ENCODE data around the gene ABCC5. TPM values are rescaled to one million over a fixed set of nuclear protein-coding genes. Genes with fewer than 3 reads are reported as not detected.
A peak's percentile ranks its signal among the peaks of the same experiment; 100 is the strongest.
"Not testable (repeated sequence)": the region's sequence is repeated elsewhere in the genome, so short reads cannot be mapped to it uniquely, and the experiment has no call there.

Gene ABCC5
- 10 to 100 TPM; 45.2 to 77.9 (median 54.8) TPM for polyA plus RNA-seq (ENCODE audit: insufficient read length in 4 of 4)

DNA sequence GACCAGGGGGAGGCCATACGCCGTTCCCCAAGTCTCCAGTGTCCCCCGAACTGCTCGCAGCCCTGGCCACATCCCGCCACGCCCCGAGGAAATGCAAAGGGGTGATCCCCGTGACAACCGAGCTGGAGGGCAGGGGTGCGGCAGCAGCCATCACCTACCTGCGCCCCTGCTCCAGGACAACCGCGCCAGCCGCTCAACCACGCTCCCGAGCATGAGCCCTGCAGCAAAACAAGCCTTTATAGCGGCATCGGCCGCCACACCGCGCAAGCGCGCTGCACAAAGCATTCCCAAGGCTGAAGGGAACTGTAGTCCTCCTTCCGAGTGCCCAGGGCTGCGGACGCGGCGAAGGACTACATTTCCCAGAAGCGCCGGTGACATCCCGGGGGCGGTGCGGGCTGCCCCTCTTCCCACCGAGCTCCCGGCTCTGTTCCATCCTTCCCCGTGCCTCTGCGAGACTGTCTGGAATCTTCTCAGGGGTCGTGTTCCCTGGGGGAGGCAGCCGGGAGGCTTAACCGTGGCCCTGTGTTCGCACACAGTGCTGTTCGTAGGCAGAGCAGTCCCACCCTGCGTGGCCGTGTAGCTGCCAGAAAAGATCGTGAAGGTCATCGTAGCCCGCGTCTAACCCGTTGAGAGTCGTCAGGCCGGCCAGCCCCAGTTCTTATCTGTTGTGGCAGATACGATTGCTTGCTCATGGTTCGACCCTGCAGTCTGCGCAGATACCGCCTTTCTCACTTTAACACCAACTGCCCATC lies at the start of gene ABCC5:
Gene ABCC5, minus strand, starts transcription at position 213 of the 752 bp plus-strand sequence. CDS start 3,492 bp downstream, outside the sequence.
- peak; percentile 80 to 86 (median 82) for DNase-seq (ENCODE audit: low read depth in 4 of 4, low spot score in 3 of 4)

DNA sequence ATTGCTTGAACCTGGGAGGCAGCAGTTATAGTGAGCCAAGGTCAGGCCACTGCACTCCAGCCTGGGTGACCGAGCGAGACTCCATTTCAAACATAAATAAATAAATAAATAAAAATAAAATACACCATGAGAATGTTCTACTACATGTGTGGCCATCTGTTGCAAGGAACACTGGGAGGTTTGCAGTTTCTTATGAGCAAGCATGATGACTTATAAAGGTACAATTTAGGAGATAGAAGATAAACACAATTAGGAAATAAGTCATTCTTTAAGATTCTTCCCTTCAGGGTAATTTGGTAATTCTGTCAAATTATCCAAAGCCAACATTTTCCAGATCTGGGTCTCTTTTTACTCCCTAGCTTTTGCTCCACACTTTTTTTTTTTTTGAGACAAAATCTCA lies 48.5 kb upstream of the ABCC5 start:
- DNase-seq (ENCODE audit: low read depth in 4 of 4, low spot score in 3 of 4) = no peak

DNA sequence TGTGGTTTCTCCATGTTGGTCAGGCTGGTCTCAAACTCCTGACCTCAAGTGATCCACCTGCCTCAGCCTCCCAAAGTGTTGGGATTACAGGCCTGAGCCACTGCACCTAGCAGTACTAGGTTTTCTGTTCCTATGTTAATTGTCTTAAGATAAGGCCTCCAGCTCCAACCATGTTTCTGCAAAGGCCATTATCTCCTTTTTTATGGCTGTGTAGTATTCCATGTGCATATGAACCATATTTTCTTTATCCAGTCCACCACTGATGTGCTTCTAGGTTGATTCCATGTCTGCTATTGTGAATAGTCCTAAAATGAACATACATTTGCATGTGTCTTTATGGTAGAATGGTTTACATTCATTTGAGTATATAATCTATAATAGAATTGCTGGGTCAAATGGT lies 45.0 kb upstream of the ABCC5 start:
- no peak for DNase-seq (ENCODE audit: low read depth in 4 of 4, low spot score in 3 of 4)

DNA sequence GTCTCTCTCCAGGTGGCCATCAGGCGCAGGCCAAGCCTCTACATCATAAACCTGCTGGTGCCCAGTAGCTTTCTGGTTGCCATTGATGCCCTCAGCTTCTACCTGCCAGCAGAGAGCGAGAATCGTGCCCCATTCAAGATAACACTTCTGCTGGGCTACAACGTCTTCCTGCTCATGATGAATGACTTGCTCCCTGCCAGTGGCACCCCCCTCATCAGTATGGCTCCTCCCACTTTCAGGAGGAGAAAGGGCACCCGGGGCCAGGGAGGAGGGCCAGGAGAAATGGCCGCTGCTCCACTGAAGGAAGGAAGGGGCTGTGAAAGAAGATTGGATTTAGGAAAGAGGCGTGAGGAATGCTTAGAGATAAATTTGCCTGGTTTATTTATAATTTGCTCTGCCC lies 41.7 kb upstream of the ABCC5 start:
- no peak for DNase-seq (ENCODE audit: low read depth in 4 of 4, low spot score in 3 of 4)

DNA sequence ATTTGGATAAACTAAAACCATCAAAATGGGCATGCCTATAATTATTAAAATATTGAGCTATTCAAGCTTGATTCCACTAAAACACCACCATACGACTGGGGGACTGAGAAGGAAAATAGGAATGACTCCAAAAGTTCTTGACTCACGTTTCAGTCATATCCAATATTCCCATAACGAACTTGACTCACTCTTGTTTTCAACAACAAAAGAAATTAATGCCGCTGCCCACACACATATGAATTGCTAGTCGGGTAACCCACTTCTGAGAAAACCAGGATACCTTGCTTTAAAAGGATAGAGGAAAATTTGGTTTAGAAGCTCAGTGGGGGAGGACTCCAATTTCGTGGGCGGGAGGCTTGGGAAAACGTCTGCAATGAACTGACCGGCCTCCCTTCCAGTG lies 40.3 kb upstream of the ABCC5 start:
- no peak for DNase-seq (ENCODE audit: low read depth in 4 of 4, low spot score in 3 of 4)

DNA sequence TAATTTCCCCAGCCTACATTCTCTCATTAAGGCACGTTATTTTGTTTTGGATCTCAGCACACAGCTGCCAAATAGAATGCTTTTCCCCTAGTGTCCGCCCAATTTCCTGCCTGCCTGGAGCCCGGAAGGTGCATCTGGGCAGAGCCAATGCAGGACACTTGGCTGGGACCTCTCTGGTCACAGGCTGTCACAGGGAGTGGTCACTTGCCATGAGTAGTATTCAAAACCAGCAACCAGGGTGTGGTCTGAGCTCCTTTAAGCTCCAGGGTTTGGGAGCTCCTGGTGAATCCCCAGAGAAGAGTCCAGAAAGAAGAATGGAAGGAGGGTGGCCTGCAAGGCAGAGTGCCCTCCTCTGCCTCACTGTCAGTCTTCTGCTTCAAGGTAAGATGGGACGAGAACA lies 35.1 kb upstream of the ABCC5 start, which contains the start of gene HTR3C:
Gene HTR3C, plus strand, starts transcription at position 281 of the 400 bp plus-strand sequence. Its CDS starts 34 bp downstream, at position 315.
- no peak for DNase-seq (ENCODE audit: low read depth in 4 of 4, low spot score in 3 of 4)

DNA sequence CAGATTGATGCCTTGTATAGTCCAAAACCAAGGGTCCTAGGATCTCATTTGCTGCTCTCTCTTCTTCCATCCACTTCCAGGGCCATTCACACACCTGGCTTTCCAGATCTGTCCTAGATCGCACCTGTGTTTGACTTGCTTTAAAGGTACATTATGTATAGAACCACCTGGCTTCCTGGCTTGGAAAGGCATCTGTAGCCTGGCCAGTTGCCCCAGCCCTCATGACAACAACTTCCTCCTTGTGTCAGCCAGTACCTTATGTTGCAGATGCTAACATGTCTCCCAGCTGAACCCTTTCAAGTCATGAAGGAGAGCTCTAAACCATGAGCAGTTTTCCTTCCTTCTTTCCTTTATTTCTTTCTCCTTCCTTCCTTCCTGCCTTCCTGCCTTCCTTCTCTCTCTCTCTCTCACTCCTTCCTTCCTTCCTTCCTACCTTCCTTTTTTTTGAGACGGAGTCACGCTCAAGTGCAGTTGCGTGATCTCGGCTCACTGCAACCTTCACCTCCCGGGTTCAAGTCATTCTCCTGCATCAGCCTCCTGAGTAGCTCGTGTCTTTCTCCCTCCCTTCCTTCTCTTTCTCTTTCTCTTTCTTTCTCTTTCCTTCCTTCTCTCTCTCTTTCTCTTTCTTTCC lies 32.6 kb upstream of the ABCC5 start:
- DNase-seq (ENCODE audit: low read depth in 4 of 4, low spot score in 3 of 4) = no peak

DNA sequence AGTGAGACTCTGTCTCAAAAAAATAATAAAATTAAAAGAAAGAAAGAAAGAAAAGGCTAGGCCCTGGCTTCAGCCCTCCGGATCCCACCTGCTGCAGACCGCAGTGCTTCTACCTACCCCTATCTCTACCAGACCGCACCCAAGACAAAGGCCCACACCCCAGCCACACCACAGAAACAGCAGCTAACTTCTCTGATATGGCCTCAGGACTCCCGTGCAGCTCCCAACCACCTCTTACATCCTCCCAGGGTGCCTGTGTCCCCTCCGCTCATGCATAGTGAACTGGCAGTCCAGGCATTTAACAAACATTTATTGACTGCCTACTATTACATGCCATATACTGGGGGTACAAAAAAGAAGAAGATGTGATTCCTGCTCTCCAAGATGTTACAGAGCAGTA lies 28.3 kb upstream of the ABCC5 start:
- DNase-seq (ENCODE audit: low read depth in 4 of 4, low spot score in 3 of 4) = no peak

DNA sequence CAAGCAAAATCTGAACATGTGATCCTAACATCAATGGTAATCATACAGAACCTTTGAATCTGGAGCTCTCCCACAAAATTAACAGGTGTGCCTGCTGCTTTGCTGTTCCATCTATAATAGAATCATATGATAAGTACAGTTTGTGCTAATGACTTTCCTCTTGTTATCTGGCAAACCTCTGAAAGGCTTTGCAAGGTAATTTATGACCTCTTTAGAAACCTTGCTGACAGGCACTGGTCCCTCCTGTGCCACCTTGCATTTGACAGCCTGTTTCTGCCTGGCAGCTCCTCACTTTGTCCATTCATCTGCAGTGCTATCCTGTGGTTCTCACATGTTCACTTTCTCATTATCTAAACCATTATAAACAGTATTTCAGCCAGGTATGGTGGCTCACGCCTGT lies 24.9 kb upstream of the ABCC5 start:
- no peak for DNase-seq (ENCODE audit: low read depth in 4 of 4, low spot score in 3 of 4)

DNA sequence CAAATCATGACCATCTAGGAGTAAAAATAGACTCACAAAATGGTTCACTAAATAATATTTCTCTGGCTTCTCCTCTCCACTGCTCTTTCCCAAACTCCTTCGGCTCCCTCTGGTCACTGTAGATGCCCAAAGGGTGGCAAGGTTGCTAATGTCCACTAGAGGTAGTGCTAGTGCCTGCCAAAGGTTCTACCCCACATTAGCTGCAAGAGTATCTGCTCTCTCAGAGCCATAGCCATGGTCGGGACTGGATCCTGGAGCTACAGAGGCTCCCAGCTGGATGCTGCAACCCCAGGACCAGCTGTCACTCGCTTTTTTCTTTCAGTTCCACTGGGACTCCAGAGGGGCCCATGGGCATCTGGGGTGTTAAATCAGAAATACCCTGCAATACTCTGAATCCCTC lies 22.3 kb upstream of the ABCC5 start:
- no peak for DNase-seq (ENCODE audit: low read depth in 4 of 4, low spot score in 3 of 4)

DNA sequence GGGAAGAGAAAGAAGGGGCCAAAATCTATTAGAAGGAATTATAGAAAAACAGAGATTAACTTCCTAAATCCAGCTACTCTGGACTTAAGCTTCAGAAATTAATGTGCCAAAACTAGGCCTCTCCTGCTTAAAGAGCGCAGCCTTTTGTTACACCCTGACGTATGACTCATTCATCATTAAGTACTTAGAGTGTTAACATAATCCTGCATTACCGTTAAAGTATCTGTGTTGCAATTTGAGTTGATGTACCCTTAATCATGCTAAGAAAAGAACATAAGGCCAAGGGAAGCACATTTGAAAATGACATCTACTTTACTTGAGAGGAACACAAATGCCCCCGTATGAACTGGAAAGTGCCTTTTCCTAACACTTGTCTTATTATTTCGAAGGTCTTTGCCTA lies 21.7 kb upstream of the ABCC5 start:
- DNase-seq (ENCODE audit: low read depth in 4 of 4, low spot score in 3 of 4) = no peak

DNA sequence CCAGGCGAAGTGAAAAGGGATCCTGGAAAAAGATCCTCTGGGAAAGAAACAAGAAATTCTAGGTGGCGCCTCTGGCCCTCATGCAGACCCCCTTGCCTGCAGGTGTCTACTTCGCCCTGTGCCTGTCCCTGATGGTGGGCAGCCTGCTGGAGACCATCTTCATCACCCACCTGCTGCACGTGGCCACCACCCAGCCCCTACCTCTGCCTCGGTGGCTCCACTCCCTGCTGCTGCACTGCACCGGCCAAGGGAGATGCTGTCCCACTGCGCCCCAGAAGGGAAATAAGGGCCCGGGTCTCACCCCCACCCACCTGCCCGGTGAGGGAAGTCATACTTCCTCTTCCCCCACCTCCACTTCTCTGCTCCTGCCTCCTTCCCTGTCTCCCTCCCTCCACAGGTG lies 20.6 kb upstream of the ABCC5 start:
- DNase-seq (ENCODE audit: low read depth in 4 of 4, low spot score in 3 of 4) = not testable (repeated sequence)

DNA sequence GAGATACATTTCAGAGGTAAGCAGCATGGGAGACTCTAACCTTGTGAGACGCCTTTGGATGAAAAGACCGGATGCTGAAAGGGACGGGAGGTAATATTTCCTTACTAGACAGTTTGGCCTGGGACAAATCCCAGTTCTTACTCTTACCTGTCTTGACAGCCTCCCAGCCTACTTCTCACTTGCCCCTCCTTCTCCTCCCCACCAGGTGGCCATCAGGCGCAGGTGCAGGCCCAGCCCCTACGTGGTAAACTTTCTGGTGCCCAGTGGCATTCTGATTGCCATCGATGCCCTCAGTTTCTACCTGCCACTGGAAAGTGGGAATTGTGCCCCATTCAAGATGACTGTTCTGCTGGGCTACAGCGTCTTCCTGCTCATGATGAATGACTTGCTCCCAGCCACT lies 20.1 kb upstream of the ABCC5 start:
- DNase-seq (ENCODE audit: low read depth in 4 of 4, low spot score in 3 of 4) = no peak

DNA sequence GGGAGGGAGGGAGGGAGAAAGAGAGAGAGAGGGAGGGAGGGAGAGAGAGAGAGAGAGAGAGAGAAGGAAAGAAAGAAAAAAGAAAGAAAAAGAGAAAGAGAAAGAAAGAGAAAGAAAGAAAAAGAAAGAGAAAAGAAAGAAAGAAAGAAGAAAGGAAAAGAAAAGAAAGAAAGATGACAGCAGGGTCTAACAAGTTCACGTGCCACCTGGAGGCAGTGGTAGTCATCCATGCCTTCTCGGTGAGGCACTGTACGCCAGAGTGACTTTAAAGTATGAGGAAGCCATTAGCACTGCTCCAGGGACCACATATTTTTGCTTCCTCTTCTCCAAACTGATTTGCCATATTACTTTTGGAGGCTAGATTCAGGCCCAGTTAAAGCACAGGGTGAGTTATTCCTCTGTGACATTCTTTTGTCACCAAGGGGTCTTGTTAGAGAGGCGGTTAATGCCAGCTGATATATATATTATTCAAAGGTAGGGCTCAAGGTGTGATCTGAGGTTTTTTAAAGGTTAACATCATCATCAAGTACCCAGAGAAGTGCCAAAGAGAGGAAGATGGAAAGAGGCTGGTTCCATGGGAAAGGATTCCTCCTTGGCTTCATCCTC lies 13.6 kb upstream of the ABCC5 start, which contains the start of gene HTR3D:
Gene HTR3D, plus strand, starts transcription at position 556 of the 606 bp plus-strand sequence. Its CDS starts 0 bp downstream, at position 556.
- peak in 1 of 4 donors; percentile 26 for DNase-seq (ENCODE audit: low read depth in 4 of 4, low spot score in 3 of 4)

DNA sequence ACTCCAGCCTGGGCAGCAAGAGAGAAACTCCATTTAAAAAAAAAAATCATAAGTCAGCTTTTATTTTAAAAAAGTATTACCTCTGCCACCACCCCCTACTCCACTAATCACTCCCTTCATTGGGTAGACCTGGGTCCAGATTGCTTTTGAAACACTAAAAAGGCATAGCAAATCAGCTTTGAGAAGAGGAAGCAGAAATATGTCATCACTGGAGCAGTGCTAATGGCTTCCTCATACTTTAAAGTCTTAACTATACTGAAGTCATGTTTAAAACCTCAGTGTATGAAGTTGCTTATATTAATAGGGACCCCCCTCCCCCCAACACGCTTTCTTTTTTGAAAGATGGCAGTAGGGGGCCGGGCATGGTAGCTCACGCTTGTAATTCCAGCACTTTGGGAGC lies 12.9 kb upstream of the ABCC5 start:
- no peak for DNase-seq (ENCODE audit: low read depth in 4 of 4, low spot score in 3 of 4)

DNA sequence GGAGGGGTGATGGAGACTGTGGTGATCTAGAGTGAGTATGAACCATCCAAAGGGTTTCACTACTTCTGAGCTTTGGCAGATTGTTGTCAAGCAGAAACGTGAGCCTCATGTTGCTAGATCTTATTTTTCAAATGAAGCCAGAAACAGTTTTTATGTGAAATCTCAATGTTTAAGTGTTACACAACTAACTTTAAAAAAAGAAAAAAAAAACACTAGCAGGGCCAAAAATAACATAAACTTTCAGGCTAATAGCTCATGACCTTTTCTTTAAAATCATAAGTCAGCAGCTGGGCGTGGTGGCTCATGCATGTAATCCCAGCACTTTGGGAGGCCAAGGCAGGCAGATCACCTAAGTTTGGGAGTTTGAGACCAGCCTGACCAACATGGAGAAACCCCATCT lies 11.8 kb upstream of the ABCC5 start:
- no peak for DNase-seq (ENCODE audit: low read depth in 4 of 4, low spot score in 3 of 4)

DNA sequence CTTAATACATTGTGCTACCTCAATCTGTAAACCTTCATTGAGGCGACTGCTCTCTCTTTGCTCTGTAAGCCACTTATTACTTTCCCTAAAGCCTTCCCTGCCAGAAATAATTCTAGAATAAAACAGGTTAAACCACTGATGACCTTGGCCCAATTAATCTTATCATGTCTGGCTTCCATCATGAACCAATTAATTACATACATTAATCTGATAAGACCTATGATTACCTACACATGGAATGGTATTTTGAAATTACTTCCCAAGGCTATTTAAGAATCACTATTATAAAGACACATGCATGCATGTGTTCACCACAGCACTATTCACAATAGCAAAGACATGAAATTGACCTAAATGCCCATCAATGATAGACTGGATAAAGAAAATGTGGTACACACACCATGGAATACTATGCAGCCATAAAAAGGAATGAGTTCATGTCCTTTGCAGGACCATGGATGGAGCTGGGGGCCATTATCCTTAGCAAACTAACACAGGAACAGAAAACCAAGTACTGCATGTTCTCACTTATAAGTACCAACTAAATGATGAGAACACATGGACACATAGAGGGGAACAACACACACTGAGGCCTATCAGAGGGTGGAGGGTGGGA lies 10.7 kb upstream of the ABCC5 start:
- not testable (repeated sequence) for DNase-seq (ENCODE audit: low read depth in 4 of 4, low spot score in 3 of 4)

DNA sequence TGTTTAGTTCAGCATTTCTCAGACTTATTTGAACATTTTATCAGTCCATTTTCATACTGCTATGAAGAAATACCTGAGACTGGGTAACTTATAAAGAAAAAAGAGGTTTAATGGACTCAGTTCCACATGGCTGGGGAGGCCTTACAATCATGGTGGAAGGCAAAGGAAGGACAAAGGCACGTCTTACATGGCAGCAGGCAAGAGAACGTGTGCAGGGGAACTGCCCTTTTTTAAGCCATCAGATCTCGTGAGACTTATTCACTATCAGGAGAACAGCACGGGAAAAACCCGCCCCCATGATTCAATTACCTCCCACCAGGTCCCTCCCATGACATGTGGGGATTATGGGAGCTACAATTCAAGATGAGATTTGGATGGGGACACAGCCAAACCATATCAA lies 7.6 kb upstream of the ABCC5 start:
- not testable (repeated sequence) for DNase-seq (ENCODE audit: low read depth in 4 of 4, low spot score in 3 of 4)

DNA sequence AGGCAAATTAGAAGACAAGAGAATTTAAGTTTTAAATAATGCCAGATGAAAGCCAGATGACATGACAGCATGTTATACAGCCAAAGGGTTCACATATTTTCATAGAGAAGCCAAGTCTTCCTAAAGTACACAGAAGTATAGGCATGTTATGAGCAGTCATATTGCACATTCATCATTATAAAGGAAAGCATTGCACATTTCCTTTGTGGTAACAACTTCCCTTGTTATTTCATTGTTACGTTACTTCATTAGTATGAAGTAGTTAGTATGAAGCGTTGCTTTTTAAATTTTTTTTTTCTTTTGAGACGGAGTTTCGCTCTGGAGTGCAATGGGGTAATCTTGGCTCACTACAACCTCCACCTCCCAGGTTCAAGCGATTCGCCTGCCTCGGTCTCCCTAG lies 4.6 kb upstream of the ABCC5 start:
- no peak for DNase-seq (ENCODE audit: low read depth in 4 of 4, low spot score in 3 of 4)

DNA sequence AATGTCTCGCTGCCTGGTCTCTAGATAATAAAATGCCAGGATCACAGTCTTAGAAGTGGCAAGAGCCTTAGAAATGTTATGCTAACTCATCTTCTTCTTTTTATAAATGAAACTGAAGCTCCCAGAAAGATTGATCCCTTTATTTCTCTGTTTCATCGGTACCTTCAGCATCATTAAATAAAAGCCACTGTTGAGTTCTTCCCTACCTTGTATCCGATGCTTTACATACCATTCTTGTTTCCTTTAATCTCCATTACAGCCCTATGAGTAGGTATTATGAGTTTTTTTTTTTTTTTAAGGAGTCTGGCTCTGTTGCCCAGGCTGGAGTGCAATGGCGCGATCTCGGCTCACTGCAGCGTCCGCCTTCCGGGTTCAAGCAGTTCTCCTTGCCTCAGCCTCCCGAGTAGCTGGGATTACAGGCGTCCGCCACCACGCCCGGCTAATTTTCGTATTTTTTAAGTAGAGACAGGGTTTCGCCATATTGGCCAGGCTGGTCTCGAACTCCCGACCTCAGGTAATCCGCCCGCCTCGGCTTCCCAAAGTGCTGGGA lies 815 bp upstream of the ABCC5 start:
- no peak for DNase-seq (ENCODE audit: low read depth in 4 of 4, low spot score in 3 of 4)
